Naive thymus-derived CD4-positive, alpha-beta T cell (primary cell): Measurements from ENCODE around the gene ADAMTSL1. TPM values are rescaled to one million over a fixed set of nuclear protein-coding genes. Genes with fewer than 3 reads are reported as not detected.

ENCODE experiments used
- ATAC-seq: fragments of 150-1000 bp; cut with Tn5 transposase; 2 replicates; pipeline ENCODE4 v1.10.0; 2021; ENCODE audit warnings: mild to moderate bottlenecking, moderate library complexity
- CTCF ChIA-PET: fragments of 350-600 bp; sonication (Branson Sonifier 250); formaldehyde crosslinking; loops from one replicate; lab custom pipeline; 2021; ENCODE audit warnings: antibody characterized with exemption; lab: Charles Lee
- POLR2A ChIA-PET: fragments of 350-600 bp; sonication (Branson Sonifier 250); formaldehyde crosslinking; loops from one replicate; lab custom pipeline; 2021; ENCODE audit warnings: antibody characterized with exemption, inconsistent platforms; lab: Charles Lee
- DNase-seq, 9 donors: peaks; one replicate each; pipeline versions ENCODE4 v3.0.0 to v3.0.0-alpha.2; 2020 to 2022; ENCODE audit warnings: mixed read lengths in 1 of 9
- H3K27ac ChIP-seq: one replicate; pipeline ENCODE4 v1.7.0; 2013; ENCODE audit warnings: mild to moderate bottlenecking, low read depth, low read length, moderate library complexity
- H3K27me3 ChIP-seq, 2 donors: one replicate each; pipeline ENCODE4 v1.7.0; 2013; ENCODE audit warnings: low read length in 2 of 2, mild to moderate bottlenecking in 2 of 2, moderate library complexity in 2 of 2; ENCODE audit not compliant: control insufficient read depth in 2 of 2, insufficient read depth in 2 of 2
- H3K36me3 ChIP-seq, 3 experiments: 1 replicate in 2 of 3; 2 replicates in 1 of 3; pipeline ENCODE4 v1.7.0; 2013; ENCODE audit warnings: low read length in 3 of 3, mild to moderate bottlenecking in 3 of 3, moderate library complexity in 1 of 3; ENCODE audit not compliant: insufficient read depth in 3 of 3, control insufficient read depth in 2 of 3
- H3K4me1 ChIP-seq, 2 donors: one replicate each; pipeline ENCODE4 v1.7.0; 2013; ENCODE audit warnings: low read length in 2 of 2, mild to moderate bottlenecking in 2 of 2, moderate library complexity in 1 of 2; ENCODE audit not compliant: control insufficient read depth in 2 of 2, insufficient read depth in 2 of 2
- H3K4me3 ChIP-seq: 2 replicates; pipeline ENCODE4 v1.7.0; 2013; ENCODE audit warnings: mild to moderate bottlenecking, low read length
- H3K9me3 ChIP-seq, 3 experiments: 1 replicate in 2 of 3; 2 replicates in 1 of 3; pipeline ENCODE4 v1.7.0; 2013; ENCODE audit warnings: low read length in 3 of 3; ENCODE audit not compliant: control insufficient read depth in 2 of 3
- H3K27ac Mint-ChIP-seq, 9 donors: one replicate each; pipeline ENCODE4 v1.8.0; 2020 to 2022; ENCODE audit warnings: mixed read lengths in 9 of 9, mild to moderate bottlenecking in 8 of 9, moderate library complexity in 5 of 9, inconsistent platforms in 2 of 9
- H3K27me3 Mint-ChIP-seq, 5 donors: one replicate each; pipeline ENCODE4 v1.8.0; 2021 to 2022; ENCODE audit warnings: mixed read lengths in 5 of 5, mild to moderate bottlenecking in 1 of 5
- H3K36me3 Mint-ChIP-seq, 5 donors: one replicate each; pipeline ENCODE4 v1.8.0; 2020 to 2022; ENCODE audit warnings: mixed read lengths in 5 of 5, mild to moderate bottlenecking in 3 of 5, inconsistent platforms in 1 of 5
- H3K4me1 Mint-ChIP-seq, 7 donors: one replicate each; pipeline ENCODE4 v1.8.0; 2020 to 2022; ENCODE audit warnings: mixed read lengths in 7 of 7, mild to moderate bottlenecking in 3 of 7, inconsistent platforms in 1 of 7
- H3K4me3 Mint-ChIP-seq, 10 donors: one replicate each; pipeline ENCODE4 v1.8.0; 2020 to 2022; ENCODE audit warnings: mild to moderate bottlenecking in 10 of 10, mixed read lengths in 10 of 10, moderate library complexity in 6 of 10, inconsistent platforms in 2 of 10
- H3K9me3 Mint-ChIP-seq, 11 donors: one replicate each; pipeline ENCODE4 v1.8.0; 2020 to 2022; ENCODE audit warnings: mixed read lengths in 11 of 11, mild to moderate bottlenecking in 4 of 11, inconsistent platforms in 1 of 11, moderate library complexity in 1 of 11
- intact Hi-C, 2 donors: fragments of 100-400 bp; cut with micrococcal nuclease; formaldehyde crosslinking; loops; one replicate each; pipeline ENCODE4 v1.15.1; 2023
- polyA plus RNA-seq, 2 donors: library from polyadenylated mRNA; unstranded; fragments of 300-500 nt; fragmentation: Illumina TruSeq; gene quantifications; one replicate each; pipeline ENCODE4 v1.2.3, GENCODE V29; 2021
- total RNA-seq, 6 experiments: library from RNA in 5 of 6; stranded (reverse) in 5 of 6; gene quantifications; 1 replicate in 5 of 6; 2 replicates in 1 of 6; pipeline ENCODE4 v1.2.3 and lab custom pipeline; 2021 to 2026

The ADAMTSL1 gene
- total and polyA plus RNA-seq, 7 experiments from 2014 or later: not detected

- CTCF ChIA-PET: interaction anchor here (0.6 kb wide), 1 partner anchor 16 kb away, joined by 3 read pairs; no protein-coding TSS in a partner anchor
- intact Hi-C loops: no loop called here
These were observed 70.5 kb downstream of the ADAMTSL1 start for GRCh38 chr9:18544456-18544855.

GRCh38 chr9:18545636-18546360, 71.8 kb downstream of the ADAMTSL1 start:
- Mint-ChIP-seq H3K4me3 (no peak overlapping the region), H3K27ac (no peak overlapping the region), H3K36me3 (no peaks in the 10 kb centered on the region), H3K27me3 (no peaks in the 10 kb centered on the region), H3K4me1 (no peaks in the 10 kb centered on the region), H3K9me3 (peaks cover 0 to 1% (median 0%) of the 10 kb centered on the region in 11 donors)
- no peak overlapping the region for H3K4me3 ChIP-seq
- no peaks in the 10 kb centered on the region for H3K4me1 ChIP-seq
- H3K27ac ChIP-seq: no peak overlapping the region
- ATAC-seq (no peak), DNase-seq (no peak)
- ChIA-PET POLR2A (no interaction called here), CTCF (no interaction called here)
- H3K27me3 ChIP-seq: no peaks in the 10 kb centered on the region
- no peaks in the 10 kb centered on the region for H3K36me3 ChIP-seq
- intact Hi-C loops: no loop called here
- no peaks in the 10 kb centered on the region for H3K9me3 ChIP-seq

More at GRCh38 chr9:18544456-18544855, 70.5 kb downstream of the ADAMTSL1 start:
- Histone ChIP-seq H3K36me3 (no peaks in the 10 kb centered on the region), H3K4me3 (no peak overlapping the region), H3K27ac (no peak overlapping the region), H3K9me3 (no peaks in the 10 kb centered on the region), H3K4me1 (no peaks in the 10 kb centered on the region), H3K27me3 (no peaks in the 10 kb centered on the region)
- Mint-ChIP-seq H3K27me3 (no peaks in the 10 kb centered on the region), H3K4me1 (no peaks in the 10 kb centered on the region), H3K36me3 (no peaks in the 10 kb centered on the region), H3K9me3 (peaks cover 0 to 2% (median 0%) of the 10 kb centered on the region in 11 donors), H3K4me3 (no peak overlapping the region), H3K27ac (no peak overlapping the region)
- POLR2A ChIA-PET: no interaction called here
- DNase-seq: no peak
- ATAC-seq: no peak

DNA sequence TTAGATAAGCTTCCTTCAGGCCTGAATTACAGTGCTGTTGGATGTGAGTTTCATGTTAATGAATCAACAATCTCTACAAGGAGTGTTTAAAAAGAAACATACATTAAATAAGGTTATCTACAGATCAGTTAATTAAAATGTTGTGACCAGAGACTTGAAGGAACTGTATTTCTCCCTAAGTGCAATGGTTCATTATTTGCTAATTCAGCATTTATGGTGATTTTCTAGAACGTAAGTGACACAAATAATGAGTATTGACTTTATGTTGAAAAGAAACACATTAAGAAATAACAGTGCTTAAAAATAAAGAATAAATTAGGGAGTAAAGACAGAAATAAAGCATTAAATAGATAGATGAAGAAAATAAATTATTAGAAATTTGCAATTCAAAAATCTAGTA, 74.5 kb downstream of the ADAMTSL1 start:
- no peaks in the 10 kb centered on the region for H3K27me3 Mint-ChIP-seq
- no peak overlapping the region for H3K27ac ChIP-seq
- DNase-seq (no peak), ATAC-seq (no peak)
- H3K27me3 ChIP-seq: no peaks in the 10 kb centered on the region
- CTCF ChIA-PET: no interaction called here
- no peak overlapping the region for H3K4me3 ChIP-seq
- intact Hi-C loops: no loop called here
- no peaks in the 10 kb centered on the region for H3K9me3 ChIP-seq
- peaks cover 0 to 1% (median 0%) of the 10 kb centered on the region in 11 donors for H3K9me3 Mint-ChIP-seq
- H3K4me1 ChIP-seq: no peaks in the 10 kb centered on the region
- H3K27ac Mint-ChIP-seq: no peak overlapping the region
- H3K4me1 Mint-ChIP-seq: no peaks in the 10 kb centered on the region
- POLR2A ChIA-PET: no interaction called here
- H3K36me3 ChIP-seq: no peaks in the 10 kb centered on the region
- no peak overlapping the region for H3K4me3 Mint-ChIP-seq
- H3K36me3 Mint-ChIP-seq: no peaks in the 10 kb centered on the region

- H3K36me3 Mint-ChIP-seq: no peaks in the 10 kb centered on the region
- Histone ChIP-seq H3K9me3 (no peaks in the 10 kb centered on the region), H3K4me1 (no peaks in the 10 kb centered on the region), H3K27me3 (no peaks in the 10 kb centered on the region), H3K4me3 (no peak overlapping the region), H3K27ac (no peak overlapping the region), H3K36me3 (no peaks in the 10 kb centered on the region)
- DNase-seq: no peak
- peaks cover 0 to 11% (median 0%) of the 10 kb centered on the region in 11 donors for H3K9me3 Mint-ChIP-seq
- no peak overlapping the region for H3K4me3 Mint-ChIP-seq
- H3K27ac Mint-ChIP-seq: no peak overlapping the region
- intact Hi-C loops: no loop called here
- no peaks in the 10 kb centered on the region for H3K27me3 Mint-ChIP-seq
- no peaks in the 10 kb centered on the region for H3K4me1 Mint-ChIP-seq
- no peak for ATAC-seq
- ChIA-PET CTCF (no interaction called here), POLR2A (no interaction called here)
These were observed 75.8 kb downstream of the ADAMTSL1 start for GRCh38 chr9:18549772-18550171.

GRCh38 chr9:18550286-18550685, 76.3 kb downstream of the ADAMTSL1 start:
- no peaks in the 10 kb centered on the region for H3K36me3 Mint-ChIP-seq

GRCh38 chr9:18554244-18554643, 80.3 kb downstream of the ADAMTSL1 start:
- H3K27me3 ChIP-seq: no peaks in the 10 kb centered on the region
- no peak overlapping the region for H3K4me3 Mint-ChIP-seq
- intact Hi-C loops: no loop called here
- H3K27ac Mint-ChIP-seq: no peak overlapping the region
- peaks cover 0 to 18% (median 0%) of the 10 kb centered on the region in 11 donors for H3K9me3 Mint-ChIP-seq
- H3K4me1 Mint-ChIP-seq: no peaks in the 10 kb centered on the region
- H3K9me3 ChIP-seq: no peaks in the 10 kb centered on the region
- no peak overlapping the region for H3K4me3 ChIP-seq
- H3K4me1 ChIP-seq: no peaks in the 10 kb centered on the region
- H3K36me3 ChIP-seq: no peaks in the 10 kb centered on the region
- CTCF ChIA-PET: no interaction called here
- no peak overlapping the region for H3K27ac ChIP-seq
- POLR2A ChIA-PET: no interaction called here
- no peaks in the 10 kb centered on the region for H3K27me3 Mint-ChIP-seq
- no peak for DNase-seq
- no peaks in the 10 kb centered on the region for H3K36me3 Mint-ChIP-seq
- ATAC-seq: no peak

More at GRCh38 chr9:18550286-18550685, 76.3 kb downstream of the ADAMTSL1 start:
- Histone ChIP-seq H3K36me3 (no peaks in the 10 kb centered on the region), H3K4me1 (no peaks in the 10 kb centered on the region), H3K9me3 (no peaks in the 10 kb centered on the region), H3K27me3 (no peaks in the 10 kb centered on the region), H3K4me3 (no peak overlapping the region), H3K27ac (no peak overlapping the region)
- DNase-seq: no peak
- Mint-ChIP-seq H3K27me3 (no peaks in the 10 kb centered on the region), H3K27ac (no peak overlapping the region), H3K9me3 (peaks cover 0 to 11% (median 0%) of the 10 kb centered on the region in 11 donors), H3K4me3 (no peak overlapping the region), H3K4me1 (no peaks in the 10 kb centered on the region)
- ChIA-PET POLR2A (no interaction called here), CTCF (no interaction called here)
- intact Hi-C loops: no loop called here
- ATAC-seq: no peak
